ENCODE measurements around the gene KLHDC4.

GRCh38 chr16:87667946-87668345, 97.8 kb downstream of the KLHDC4 start:
- TF ChIP-seq CTCF (IDR thresholded peaks at IDR 0.05) (no peak), POLR2A (IDR thresholded peaks at IDR 0.05) (no peak)
